ENCODE results near the gene SIL1. TPM values are rescaled to one million over a fixed set of nuclear protein-coding genes. Genes with fewer than 3 reads are reported as not detected.

SIL1 gene
- total RNA-seq, 1 donor from 2014 or later: 16.0 TPM

- H3K27ac Mint-ChIP-seq (ENCODE audit: unreplicated experiment): no peak overlapping the region
- H3K9me3 Mint-ChIP-seq: no peaks in the 10 kb centered on the region
- H3K27me3 Mint-ChIP-seq (ENCODE audit: low read depth): no peaks in the 10 kb centered on the region
- H3K4me1 Mint-ChIP-seq: no peaks in the 10 kb centered on the region
- no peak for TF ChIP-seq CTCF (conservative IDR thresholded peaks at IDR 0.05)
- no peak overlapping the region for H3K4me3 Mint-ChIP-seq
- H3K36me3 Mint-ChIP-seq (ENCODE audit: low read depth): no peaks in the 10 kb centered on the region
- no peak for DNase-seq (ENCODE audit: low read depth, low spot score)
Measured at GRCh38 chr5:139068494-139069151, 129.5 kb downstream of the SIL1 start.

GRCh38 chr5:139068060-139068459, 130.1 kb downstream of the SIL1 start:
- no peaks in the 10 kb centered on the region for H3K4me1 Mint-ChIP-seq
- H3K4me3 Mint-ChIP-seq: no peak overlapping the region
- TF ChIP-seq CTCF (conservative IDR thresholded peaks at IDR 0.05): no peak
- no peaks in the 10 kb centered on the region for H3K27me3 Mint-ChIP-seq (ENCODE audit: low read depth)
- H3K27ac Mint-ChIP-seq (ENCODE audit: unreplicated experiment): no peak overlapping the region
- H3K36me3 Mint-ChIP-seq (ENCODE audit: low read depth): no peaks in the 10 kb centered on the region
- H3K9me3 Mint-ChIP-seq: no peaks in the 10 kb centered on the region
- no peak for DNase-seq (ENCODE audit: low read depth, low spot score)

GRCh38 chr5:139065306-139065705, 132.9 kb downstream of the SIL1 start:
- Mint-ChIP-seq H3K4me3 (no peak overlapping the region), H3K27ac (ENCODE audit: unreplicated experiment) (no peak overlapping the region), H3K9me3 (no peaks in the 10 kb centered on the region), H3K4me1 (peaks cover 21% of the 10 kb centered on the region), H3K36me3 (ENCODE audit: low read depth) (no peaks in the 10 kb centered on the region), H3K27me3 (ENCODE audit: low read depth) (no peaks in the 10 kb centered on the region)
- TF ChIP-seq CTCF (conservative IDR thresholded peaks at IDR 0.05): no peak
- DNase-seq (ENCODE audit: low read depth, low spot score): no peak

- H3K36me3 Mint-ChIP-seq (ENCODE audit: low read depth): no peaks in the 10 kb centered on the region
- H3K9me3 Mint-ChIP-seq: no peaks in the 10 kb centered on the region
- peaks cover 21% of the 10 kb centered on the region for H3K4me1 Mint-ChIP-seq
- no peak for DNase-seq (ENCODE audit: low read depth, low spot score)
- no peak overlapping the region for H3K27ac Mint-ChIP-seq (ENCODE audit: unreplicated experiment)
- no peak for TF ChIP-seq CTCF (conservative IDR thresholded peaks at IDR 0.05)
- no peaks in the 10 kb centered on the region for H3K27me3 Mint-ChIP-seq (ENCODE audit: low read depth)
- no peak overlapping the region for H3K4me3 Mint-ChIP-seq
Measured at GRCh38 chr5:139064613-139065012, 133.6 kb downstream of the SIL1 start.

GRCh38 chr5:139063664-139064054, 134.5 kb downstream of the SIL1 start:
- Mint-ChIP-seq H3K4me1 (peaks cover 21% of the 10 kb centered on the region), H3K36me3 (ENCODE audit: low read depth) (no peaks in the 10 kb centered on the region), H3K4me3 (no peak overlapping the region), H3K27me3 (ENCODE audit: low read depth) (no peaks in the 10 kb centered on the region), H3K27ac (ENCODE audit: unreplicated experiment) (no peak overlapping the region), H3K9me3 (no peaks in the 10 kb centered on the region)
- DNase-seq (ENCODE audit: low read depth, low spot score): no peak
- no peak for TF ChIP-seq CTCF (conservative IDR thresholded peaks at IDR 0.05)

Data from neural crest cell (in vitro differentiated cells).